ENCODE results near the gene GALM. TPM values are rescaled to one million over a fixed set of nuclear protein-coding genes. Genes with fewer than 3 reads are reported as not detected.

The GALM gene
- total RNA-seq, 2 experiments from 2014 or later, result 39.7 to 41.1 TPM

DNA sequence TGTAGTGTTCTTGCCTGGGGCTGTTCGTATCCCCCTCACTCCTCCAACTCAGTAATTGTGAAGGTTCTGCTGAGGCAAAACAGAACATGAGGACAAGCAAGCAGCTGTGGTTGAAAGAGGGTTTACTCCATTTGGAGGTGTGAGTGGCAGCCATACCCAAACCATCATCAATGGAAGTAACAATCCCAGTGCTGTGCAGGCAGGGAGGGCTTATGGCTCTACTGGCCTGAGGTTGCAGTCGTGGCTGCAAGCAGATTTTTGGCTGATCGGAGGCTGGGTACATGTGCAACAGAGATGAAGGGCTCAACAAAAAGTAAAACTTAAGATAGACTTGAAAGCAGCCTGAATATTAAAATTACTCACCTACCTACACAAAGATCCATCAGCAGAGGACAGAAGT lies 72.0 kb downstream of the GALM start:
- Mint-ChIP-seq H3K9me3 (no peaks in the 10 kb centered on the region), H3K36me3 (ENCODE audit: low read depth) (peaks cover 50% of the 10 kb centered on the region), H3K27me3 (no peaks in the 10 kb centered on the region), H3K4me3 (no peak overlapping the region), H3K27ac (no peak overlapping the region), H3K4me1 (peaks cover 21% of the 10 kb centered on the region)
- ChIA-PET CTCF (interaction anchor here (1.7 kb wide), 1 partner anchor 156 kb away, joined by 6 read pairs; no protein-coding TSS in a partner anchor), POLR2A (interaction anchor here (0.6 kb wide), 1 partner anchor 66 kb away, joined by 5 read pairs; no protein-coding TSS in a partner anchor)
- DNase-seq, result no peak

DNA sequence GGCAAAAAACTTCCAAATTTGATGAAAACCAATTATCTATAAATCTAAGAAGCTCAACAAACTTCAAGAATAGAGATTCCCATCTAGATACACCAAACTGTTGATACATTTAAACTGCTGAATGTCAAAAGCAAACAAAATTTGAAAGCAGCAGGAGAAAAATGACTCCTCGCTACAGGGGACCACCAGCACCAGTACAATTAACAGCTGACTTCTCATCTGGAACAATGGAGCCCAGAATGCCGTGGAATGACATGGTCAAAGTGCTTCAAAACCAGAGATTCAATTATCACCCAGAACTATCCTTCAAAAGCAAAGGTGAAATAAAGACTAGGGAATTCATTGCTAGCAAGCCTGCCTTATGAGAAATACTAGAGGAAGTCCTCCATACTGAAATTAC lies 73.6 kb downstream of the GALM start:
- DNase-seq, result no peak
- CTCF ChIA-PET, result interaction anchor here (0.6 to 1.6 kb wide), 8 partner anchors 9 to 488 kb away, joined by 3 to 5 read pairs (median 3); no protein-coding TSS in a partner anchor
- peaks cover 31% of the 10 kb centered on the region for H3K4me1 Mint-ChIP-seq
- peaks cover 47% of the 10 kb centered on the region for H3K36me3 Mint-ChIP-seq (ENCODE audit: low read depth)
- H3K27me3 Mint-ChIP-seq, result no peaks in the 10 kb centered on the region
- H3K4me3 Mint-ChIP-seq, result no peak overlapping the region
- POLR2A ChIA-PET, result interaction anchor here (0.5 to 1.9 kb wide), 3 partner anchors 12 to 162 kb away, joined by 3 to 6 read pairs (median 5); partner anchors contain the start of gene SRSF7
- no peak overlapping the region for H3K27ac Mint-ChIP-seq
- H3K9me3 Mint-ChIP-seq, result no peaks in the 10 kb centered on the region

DNA sequence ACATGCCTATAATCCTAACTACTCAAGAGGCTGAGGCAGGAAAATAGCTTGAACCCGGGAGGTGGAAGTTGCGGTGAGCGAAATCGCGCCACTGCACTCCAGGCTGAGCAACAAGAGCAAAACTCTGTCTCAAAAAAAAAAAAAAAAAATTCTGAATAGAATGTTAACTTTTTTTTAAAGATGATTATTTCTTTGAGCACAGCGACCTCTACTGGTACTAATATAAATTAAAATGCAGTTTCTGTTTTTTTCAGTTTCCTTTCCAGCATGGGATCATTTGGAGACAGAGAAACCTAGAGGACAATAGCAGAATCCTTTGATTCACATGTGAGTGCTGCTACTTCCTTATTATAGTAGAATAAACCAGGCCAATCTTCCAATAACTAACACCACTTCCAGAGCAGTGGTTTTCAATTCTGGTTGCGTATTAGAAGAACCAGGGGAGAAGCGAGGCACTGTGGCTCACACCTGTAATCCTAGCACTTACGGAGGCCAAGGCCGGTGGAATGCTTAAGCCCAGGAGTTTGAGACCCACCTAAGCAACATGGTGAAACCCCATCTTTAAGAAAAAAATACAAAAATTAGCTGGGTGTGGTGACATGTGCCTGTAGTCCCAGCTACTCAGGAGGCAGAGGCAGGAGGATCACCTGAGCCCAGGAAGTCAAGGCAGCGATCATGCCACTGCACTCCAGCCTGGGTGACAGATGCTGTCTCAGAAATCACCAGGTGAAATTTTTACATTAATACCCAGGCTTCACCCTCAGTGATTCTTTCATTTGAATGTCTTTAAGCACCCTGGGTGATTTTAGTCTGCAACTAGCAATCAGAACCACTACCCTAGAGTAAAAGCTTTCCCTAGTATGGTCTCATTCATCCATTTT lies 75.2 kb downstream of the GALM start:
- Mint-ChIP-seq H3K9me3 (no peaks in the 10 kb centered on the region), H3K4me3 (no peak overlapping the region), H3K36me3 (ENCODE audit: low read depth) (peaks cover 54% of the 10 kb centered on the region), H3K27me3 (no peaks in the 10 kb centered on the region), H3K27ac (peak overlapping the region; percentile 60), H3K4me1 (peaks cover 44% of the 10 kb centered on the region)
- CTCF ChIA-PET, result interaction anchor here (0.5 to 1.8 kb wide), 13 partner anchors 9 to 191 kb away, joined by 3 to 5 read pairs (median 4); partner anchors contain the start of gene SRSF7
- DNase-seq, result no peak
- POLR2A ChIA-PET, result interaction anchor here (1.9 kb wide), 1 partner anchor 11 kb away, joined by 6 read pairs; the partner anchor contains the start of gene SRSF7

DNA sequence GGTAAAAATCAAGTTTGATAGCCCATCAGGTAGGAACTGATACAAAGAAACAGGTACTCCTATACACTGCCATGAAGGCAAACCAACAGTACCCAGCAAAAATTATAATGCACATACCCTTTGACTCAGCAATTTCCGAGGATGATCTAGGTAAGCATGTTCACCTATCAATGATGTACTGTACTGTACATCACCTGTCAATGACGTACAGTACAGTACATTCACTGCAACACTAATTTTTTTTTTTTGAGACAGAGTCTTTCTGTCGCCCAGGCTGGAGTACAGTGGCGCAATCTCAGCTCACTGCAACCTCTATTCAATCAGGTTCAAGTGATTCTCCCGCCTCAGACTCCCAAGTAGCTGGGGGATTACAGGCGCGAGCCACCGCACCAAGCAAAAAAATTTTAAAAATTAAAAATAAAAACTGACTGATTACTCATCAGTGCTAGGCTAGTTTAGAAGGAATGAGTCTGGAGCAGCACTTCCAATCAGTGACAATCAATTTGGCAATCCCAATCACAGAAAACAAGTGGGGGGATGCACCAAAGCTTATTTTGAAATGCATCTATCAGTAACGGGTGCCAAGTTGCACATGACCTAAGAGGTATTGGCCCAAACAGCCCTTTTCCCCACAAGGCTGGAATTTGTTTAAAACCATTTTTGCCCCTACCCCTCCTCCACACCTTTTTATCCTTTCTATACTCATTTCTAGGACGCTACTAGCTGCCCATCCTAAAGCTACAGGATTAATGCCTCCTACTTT lies 77.1 kb downstream of the GALM start:
- Mint-ChIP-seq H3K27ac (no peak overlapping the region), H3K4me3 (no peak overlapping the region), H3K4me1 (peaks cover 63% of the 10 kb centered on the region), H3K36me3 (ENCODE audit: low read depth) (peaks cover 68% of the 10 kb centered on the region), H3K9me3 (no peaks in the 10 kb centered on the region), H3K27me3 (no peaks in the 10 kb centered on the region)
- ChIA-PET POLR2A (interaction anchor here (0.5 to 1.5 kb wide), 3 partner anchors 8 to 544 kb away, joined by 3 to 7 read pairs (median 5); partner anchors contain the start of gene SRSF7), CTCF (interaction anchor here (0.5 to 3.0 kb wide), 10 partner anchors 8 to 235 kb away, joined by 3 to 11 read pairs (median 4); no protein-coding TSS in a partner anchor)
- no peak for DNase-seq

DNA sequence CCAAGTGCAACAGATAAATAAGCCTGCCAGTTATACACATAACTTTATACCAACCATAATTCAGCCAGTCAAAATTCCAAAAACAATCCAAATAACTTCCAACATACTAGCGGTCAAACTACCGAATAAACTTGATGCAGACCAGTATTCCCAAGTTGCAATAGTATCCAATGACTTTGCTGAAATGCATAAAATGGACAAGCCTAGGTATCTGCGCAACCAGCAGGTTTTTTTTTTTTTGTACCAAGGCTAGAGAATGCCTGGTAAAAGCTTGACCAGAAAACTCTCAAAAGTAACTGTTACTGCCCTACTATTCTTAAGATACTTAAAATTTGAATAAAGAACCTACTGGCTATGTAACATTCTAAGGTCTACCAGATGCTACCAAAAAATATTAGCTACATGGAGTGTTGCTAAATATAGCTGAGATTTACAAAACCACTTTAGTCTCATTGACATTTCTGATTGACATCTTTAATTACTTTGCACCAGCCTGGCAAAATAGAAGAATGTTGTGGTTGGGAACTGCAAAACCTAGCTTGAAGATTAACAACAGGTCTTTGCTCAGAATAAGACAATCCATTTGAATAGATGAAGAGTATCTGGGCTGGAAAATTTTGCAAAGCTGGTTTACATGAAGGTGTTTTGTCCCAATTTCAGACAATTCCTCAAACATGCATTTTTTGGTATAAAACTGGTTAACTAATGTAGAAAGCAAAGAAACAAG lies 77.9 kb downstream of the GALM start:
- no peak overlapping the region for H3K4me3 Mint-ChIP-seq
- no peaks in the 10 kb centered on the region for H3K9me3 Mint-ChIP-seq
- POLR2A ChIA-PET, result no interaction called here
- no peak for DNase-seq
- H3K36me3 Mint-ChIP-seq (ENCODE audit: low read depth), result peaks cover 70% of the 10 kb centered on the region
- H3K27ac Mint-ChIP-seq, result peak overlapping the region; percentile 43
- CTCF ChIA-PET, result interaction anchor here (0.5 to 3.0 kb wide), 12 partner anchors 10 to 236 kb away, joined by 3 to 11 read pairs (median 4); no protein-coding TSS in a partner anchor
- H3K4me1 Mint-ChIP-seq, result peaks cover 72% of the 10 kb centered on the region
- H3K27me3 Mint-ChIP-seq, result no peaks in the 10 kb centered on the region

DNA sequence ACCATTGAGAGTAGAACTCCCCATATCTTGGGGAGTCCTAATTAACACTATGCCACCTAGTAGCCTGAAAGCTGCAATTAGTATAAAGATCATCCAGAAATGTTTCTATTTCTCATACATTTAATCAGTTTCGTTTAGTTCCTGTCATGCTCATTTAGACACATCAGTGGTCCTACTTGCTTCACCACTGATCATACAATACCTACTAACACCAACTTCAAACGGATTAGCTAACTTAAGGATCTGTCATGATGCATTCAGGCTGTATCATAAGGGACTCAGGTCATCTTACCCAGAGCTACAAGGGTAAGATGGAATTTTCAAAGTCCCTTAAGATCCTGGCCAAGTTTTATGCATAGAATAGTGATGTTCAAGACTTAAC lies 78.5 kb downstream of the GALM start:
- DNase-seq, result no peak
- H3K36me3 Mint-ChIP-seq (ENCODE audit: low read depth), result peaks cover 69% of the 10 kb centered on the region
- H3K4me3 Mint-ChIP-seq, result no peak overlapping the region
- no peaks in the 10 kb centered on the region for H3K9me3 Mint-ChIP-seq
- ChIA-PET POLR2A (interaction anchor here (0.7 kb wide), 1 partner anchor 170 kb away, joined by 4 read pairs; no protein-coding TSS in a partner anchor), CTCF (interaction anchor here (0.5 to 3.0 kb wide), 7 partner anchors 10 to 208 kb away, joined by 3 to 11 read pairs (median 3); no protein-coding TSS in a partner anchor)
- H3K27ac Mint-ChIP-seq, result peak overlapping the region; percentile 43
- H3K27me3 Mint-ChIP-seq, result no peaks in the 10 kb centered on the region
- H3K4me1 Mint-ChIP-seq, result peaks cover 73% of the 10 kb centered on the region

DNA sequence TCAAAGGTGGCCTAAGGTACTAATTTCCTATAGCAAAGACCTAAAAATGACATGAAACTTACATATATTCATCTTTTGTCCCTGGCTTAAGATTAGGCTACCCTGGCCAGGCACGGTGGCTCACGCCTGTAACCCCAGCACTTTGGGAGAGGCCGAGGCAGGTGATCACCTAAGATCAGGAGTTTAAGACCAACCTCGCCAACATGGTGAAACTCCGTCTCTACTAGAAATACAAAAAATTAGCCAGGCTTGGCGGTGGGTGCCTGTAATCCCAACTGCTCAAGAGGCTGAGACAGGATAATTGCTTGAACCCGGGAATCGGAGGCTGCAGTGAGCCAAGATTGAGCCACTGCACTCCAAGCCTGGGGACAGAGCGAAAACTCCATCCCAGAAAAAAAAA lies 79.4 kb downstream of the GALM start:
- DNase-seq, result no peak
- Mint-ChIP-seq H3K4me1 (peaks cover 75% of the 10 kb centered on the region), H3K27ac (no peak overlapping the region), H3K4me3 (no peak overlapping the region), H3K9me3 (no peaks in the 10 kb centered on the region), H3K27me3 (no peaks in the 10 kb centered on the region), H3K36me3 (ENCODE audit: low read depth) (peaks cover 75% of the 10 kb centered on the region)
- CTCF ChIA-PET, result interaction anchor here (0.9 to 3.0 kb wide), 6 partner anchors 10 to 191 kb away, joined by 3 to 11 read pairs (median 6); no protein-coding TSS in a partner anchor
- POLR2A ChIA-PET, result interaction anchor here (0.7 kb wide), 1 partner anchor 171 kb away, joined by 4 read pairs; no protein-coding TSS in a partner anchor

DNA sequence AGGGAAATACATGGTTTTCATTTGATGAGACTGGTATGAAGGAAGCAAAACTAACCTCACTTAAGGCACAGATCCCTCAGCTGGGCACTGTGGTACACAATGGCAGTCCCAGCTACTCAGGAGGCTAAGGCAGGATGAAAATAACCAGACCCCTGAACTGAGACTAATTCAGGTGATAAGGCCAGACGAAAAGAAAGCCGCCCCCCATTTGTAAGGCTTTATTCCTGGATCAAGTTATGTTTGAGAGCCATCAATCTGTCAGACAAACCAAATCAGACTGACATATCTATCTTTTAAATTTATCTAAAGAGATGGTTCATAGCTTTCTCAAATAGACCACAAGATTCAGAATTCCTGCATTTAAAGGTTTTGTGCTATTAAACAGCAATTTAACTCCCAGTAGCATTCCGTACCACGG lies 81.1 kb downstream of the GALM start:
- ChIA-PET POLR2A (interaction anchor here (0.6 kb wide), 1 partner anchor 64 kb away, joined by 3 read pairs; no protein-coding TSS in a partner anchor), CTCF (interaction anchor here (1.0 to 1.5 kb wide), 4 partner anchors 12 to 193 kb away, joined by 3 to 8 read pairs (median 5); no protein-coding TSS in a partner anchor)
- DNase-seq, result no peak
- Mint-ChIP-seq H3K4me1 (peaks cover 66% of the 10 kb centered on the region), H3K27me3 (no peaks in the 10 kb centered on the region), H3K4me3 (peak overlapping the region; percentile 91), H3K36me3 (ENCODE audit: low read depth) (peaks cover 75% of the 10 kb centered on the region), H3K9me3 (no peaks in the 10 kb centered on the region), H3K27ac (no peak overlapping the region)

DNA sequence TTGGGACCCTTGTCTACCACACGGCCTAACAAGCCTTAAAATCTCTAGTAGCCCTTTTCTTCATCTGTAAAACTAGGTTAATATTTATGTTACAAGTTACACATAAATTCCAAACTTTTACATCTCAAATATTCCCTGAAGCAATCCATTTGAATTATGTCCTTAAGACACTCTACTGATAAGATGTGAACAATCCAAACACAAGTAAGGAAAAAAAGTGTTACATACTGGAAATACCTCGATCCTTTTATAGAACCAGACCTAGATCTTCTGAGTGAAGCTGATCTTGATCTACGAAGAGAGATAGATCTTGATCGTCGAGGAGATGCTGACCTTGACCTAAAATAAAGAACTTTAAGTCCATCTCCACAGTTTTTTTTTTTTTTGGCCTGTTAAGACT lies 81.9 kb downstream of the GALM start:
- Mint-ChIP-seq H3K27me3 (no peaks in the 10 kb centered on the region), H3K4me1 (peaks cover 71% of the 10 kb centered on the region), H3K36me3 (ENCODE audit: low read depth) (peaks cover 68% of the 10 kb centered on the region), H3K4me3 (peak overlapping the region; percentile 91), H3K27ac (peak overlapping the region; percentile 64), H3K9me3 (no peaks in the 10 kb centered on the region)
- DNase-seq, result no peak
- CTCF ChIA-PET, result interaction anchor here (0.8 to 1.5 kb wide), 3 partner anchors 144 to 480 kb away, joined by 3 to 6 read pairs (median 3); no protein-coding TSS in a partner anchor
- POLR2A ChIA-PET, result no interaction called here

DNA sequence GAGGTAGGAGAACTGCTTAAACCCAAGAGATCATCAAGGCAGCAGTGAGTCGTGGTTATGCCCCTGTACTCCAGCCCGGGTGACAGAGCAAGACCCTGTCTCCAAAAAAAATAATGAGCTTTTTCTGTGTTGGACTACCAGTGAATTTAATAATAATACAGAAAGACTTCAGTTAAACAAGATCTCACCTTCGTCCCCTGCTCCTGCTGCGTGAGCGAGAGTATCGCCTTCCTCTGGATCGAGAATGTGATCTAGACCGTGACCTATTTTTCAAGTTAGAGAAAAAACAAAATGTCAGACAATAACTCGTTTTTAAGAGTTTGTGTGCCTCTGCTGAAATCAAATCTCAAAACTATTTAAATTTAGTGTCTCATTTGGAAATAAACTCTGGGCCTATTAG lies 82.5 kb downstream of the GALM start:
- peaks cover 68% of the 10 kb centered on the region for H3K36me3 Mint-ChIP-seq (ENCODE audit: low read depth)
- POLR2A ChIA-PET, result no interaction called here
- peak overlapping the region; percentile 91 for H3K4me3 Mint-ChIP-seq

DNA sequence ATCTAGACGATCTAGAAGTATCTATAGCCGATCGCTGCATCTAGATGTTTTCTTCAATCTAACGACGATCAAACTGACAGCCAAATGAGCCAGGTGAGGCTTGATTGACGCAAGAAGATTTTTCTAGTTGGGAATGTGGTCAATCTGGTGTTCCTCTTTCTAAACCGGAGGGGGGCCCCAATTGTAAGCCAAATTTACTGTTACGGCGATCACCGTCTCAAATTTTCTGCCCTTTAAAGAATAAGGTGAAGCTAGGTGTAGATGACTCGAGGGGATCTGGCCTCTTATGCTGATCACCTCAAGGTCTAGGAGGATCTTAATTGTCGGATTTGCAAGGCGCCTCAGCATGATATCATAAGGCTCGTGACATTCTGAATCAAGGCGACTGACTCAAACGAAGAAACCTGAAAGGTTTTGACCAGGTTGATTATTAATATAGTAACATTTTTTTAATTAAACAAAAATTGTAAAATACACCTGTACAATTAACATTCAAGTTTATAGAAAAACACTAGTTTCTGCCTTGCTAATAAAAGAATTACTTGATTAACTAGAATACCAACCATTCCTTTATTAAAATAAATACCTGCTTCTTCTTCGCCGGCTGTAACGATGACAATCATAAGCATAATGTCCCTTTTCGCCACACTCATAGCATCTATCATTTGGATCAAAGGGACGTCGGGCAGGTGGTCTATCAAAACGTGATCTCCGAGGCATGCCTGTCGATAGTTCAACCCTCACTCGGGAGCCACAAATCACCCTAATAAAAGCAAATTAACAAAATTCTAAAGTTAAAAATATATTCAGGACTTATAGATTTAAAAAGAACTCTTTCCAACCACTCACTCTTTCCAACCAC lies 83.3 kb downstream of the GALM start:
- Mint-ChIP-seq H3K27me3 (no peaks in the 10 kb centered on the region), H3K9me3 (no peaks in the 10 kb centered on the region), H3K4me1 (peaks cover 69% of the 10 kb centered on the region), H3K36me3 (ENCODE audit: low read depth) (peaks cover 64% of the 10 kb centered on the region), H3K4me3 (peak overlapping the region; percentile 91), H3K27ac (peak overlapping the region; percentile 99)
- DNase-seq, result no peak
- ChIA-PET POLR2A (no interaction called here), CTCF (interaction anchor here (0.8 to 1.4 kb wide), 3 partner anchors 9 to 673 kb away, joined by 3 to 4 read pairs (median 3); partner anchors contain the start of gene CYP1B1)

More for the DNA sequence above, 82.5 kb downstream of the GALM start:
- no peaks in the 10 kb centered on the region for H3K9me3 Mint-ChIP-seq
- CTCF ChIA-PET, result interaction anchor here (0.8 to 1.0 kb wide), 2 partner anchors 9 to 672 kb away, joined by 3 read pairs; partner anchors contain the start of gene CYP1B1
- no peak for DNase-seq
- H3K27me3 Mint-ChIP-seq, result no peaks in the 10 kb centered on the region
- H3K4me1 Mint-ChIP-seq, result peaks cover 71% of the 10 kb centered on the region
- H3K27ac Mint-ChIP-seq, result no peak overlapping the region
